ENCODE data around the gene TSPOAP1. TPM values are rescaled to one million over a fixed set of nuclear protein-coding genes. Genes with fewer than 3 reads are reported as not detected.

Gene TSPOAP1
- total RNA-seq, 4 donors from 2014 or later, result 0.59 to 43.7 (median 32.4) TPM

GRCh38 chr17:58304750-58305486 is 23.7 kb downstream of the TSPOAP1 start:
- Histone ChIP-seq H3K9me3 (no peaks in the 10 kb centered on the region), H3K36me3 (no peaks in the 10 kb centered on the region), H3K27me3 (no peaks in the 10 kb centered on the region), H3K4me1 (no peaks in the 10 kb centered on the region), H3K4me3 (no peak overlapping the region), H3K27ac (no peak overlapping the region)
- peak in 1 of 2 donors; percentile 10 for DNase-seq
- TF ChIP-seq POLR2A (IDR thresholded peaks at IDR 0.05), result no peak
- TF ChIP-seq, protein P1, sequence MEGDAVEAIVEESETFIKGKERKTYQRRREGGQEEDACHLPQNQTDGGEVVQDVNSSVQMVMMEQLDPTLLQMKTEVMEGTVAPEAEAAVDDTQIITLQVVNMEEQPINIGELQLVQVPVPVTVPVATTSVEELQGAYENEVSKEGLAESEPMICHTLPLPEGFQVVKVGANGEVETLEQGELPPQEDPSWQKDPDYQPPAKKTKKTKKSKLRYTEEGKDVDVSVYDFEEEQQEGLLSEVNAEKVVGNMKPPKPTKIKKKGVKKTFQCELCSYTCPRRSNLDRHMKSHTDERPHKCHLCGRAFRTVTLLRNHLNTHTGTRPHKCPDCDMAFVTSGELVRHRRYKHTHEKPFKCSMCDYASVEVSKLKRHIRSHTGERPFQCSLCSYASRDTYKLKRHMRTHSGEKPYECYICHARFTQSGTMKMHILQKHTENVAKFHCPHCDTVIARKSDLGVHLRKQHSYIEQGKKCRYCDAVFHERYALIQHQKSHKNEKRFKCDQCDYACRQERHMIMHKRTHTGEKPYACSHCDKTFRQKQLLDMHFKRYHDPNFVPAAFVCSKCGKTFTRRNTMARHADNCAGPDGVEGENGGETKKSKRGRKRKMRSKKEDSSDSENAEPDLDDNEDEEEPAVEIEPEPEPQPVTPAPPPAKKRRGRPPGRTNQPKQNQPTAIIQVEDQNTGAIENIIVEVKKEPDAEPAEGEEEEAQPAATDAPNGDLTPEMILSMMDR (IDR thresholded peaks at IDR 0.05), result no peak
- intact Hi-C loops (cut with DNase I; ENCODE audit: low total_unique reads), result no loop called here

DNA sequence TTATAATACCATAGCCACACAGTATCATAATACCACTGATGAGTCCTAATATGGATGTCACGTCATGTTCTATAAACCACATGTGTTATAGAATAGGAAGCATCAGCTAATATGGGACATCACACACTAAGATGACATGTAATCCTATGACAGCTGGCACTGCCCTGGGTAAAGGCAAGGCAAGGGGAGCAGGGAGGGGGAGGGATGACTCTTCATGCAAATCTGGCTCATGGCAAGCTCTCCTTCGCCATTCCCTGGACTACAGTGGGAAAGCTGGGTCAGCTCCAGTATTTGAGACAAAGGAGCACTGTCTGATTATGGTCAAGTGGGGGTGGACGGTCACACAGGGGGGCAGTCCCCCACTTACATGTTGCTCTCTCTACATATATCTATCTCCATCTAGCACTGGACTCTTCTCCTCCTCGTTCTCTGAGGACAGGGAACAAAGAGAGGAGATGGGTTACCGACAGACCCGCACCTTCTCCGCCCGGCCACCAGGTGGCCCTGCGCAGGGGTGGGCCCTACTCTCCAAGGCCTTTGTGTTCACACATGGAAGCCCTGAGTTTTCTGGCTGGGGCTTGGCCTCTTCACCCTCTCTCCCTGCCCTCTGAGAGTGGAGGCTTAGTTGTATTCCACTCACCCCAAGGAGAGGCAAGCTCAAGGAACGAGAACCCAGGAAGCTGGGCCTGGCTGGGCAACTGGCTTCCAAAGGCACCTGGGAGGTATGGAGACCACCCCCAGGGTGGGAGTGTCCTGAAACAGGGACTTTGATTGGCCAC is 24.4 kb downstream of the TSPOAP1 start:
- DNase-seq, result peak in 1 of 2 donors; percentile 18
- H3K4me3 ChIP-seq, result no peak overlapping the region

GRCh38 chr17:58302919-58303585 is 25.5 kb downstream of the TSPOAP1 start:
- intact Hi-C loops (cut with DNase I; ENCODE audit: low total_unique reads), result no loop called here
- H3K9me3 ChIP-seq, result no peaks in the 10 kb centered on the region
- H3K4me1 ChIP-seq, result no peaks in the 10 kb centered on the region
- peak in 1 of 2 donors; percentile 8 for DNase-seq
- no peaks in the 10 kb centered on the region for H3K36me3 ChIP-seq
- no peak overlapping the region for H3K4me3 ChIP-seq
- TF ChIP-seq, protein P1 (IDR thresholded peaks at IDR 0.05), result no peak
- no peak for TF ChIP-seq POLR2A (IDR thresholded peaks at IDR 0.05)
- H3K27ac ChIP-seq, result no peak overlapping the region
- no peaks in the 10 kb centered on the region for H3K27me3 ChIP-seq

More for the DNA sequence above, 24.4 kb downstream of the TSPOAP1 start:
- intact Hi-C loops (cut with DNase I; ENCODE audit: low total_unique reads), result no loop called here
- no peak overlapping the region for H3K27ac ChIP-seq
- H3K9me3 ChIP-seq, result no peaks in the 10 kb centered on the region
- no peaks in the 10 kb centered on the region for H3K27me3 ChIP-seq
- no peaks in the 10 kb centered on the region for H3K4me1 ChIP-seq
- no peaks in the 10 kb centered on the region for H3K36me3 ChIP-seq
- TF ChIP-seq, protein P1 (IDR thresholded peaks at IDR 0.05), result peak in 3 of 4 experiments; percentile 21 to 46 (median 40)
- no peak for TF ChIP-seq POLR2A (IDR thresholded peaks at IDR 0.05)

DNA sequence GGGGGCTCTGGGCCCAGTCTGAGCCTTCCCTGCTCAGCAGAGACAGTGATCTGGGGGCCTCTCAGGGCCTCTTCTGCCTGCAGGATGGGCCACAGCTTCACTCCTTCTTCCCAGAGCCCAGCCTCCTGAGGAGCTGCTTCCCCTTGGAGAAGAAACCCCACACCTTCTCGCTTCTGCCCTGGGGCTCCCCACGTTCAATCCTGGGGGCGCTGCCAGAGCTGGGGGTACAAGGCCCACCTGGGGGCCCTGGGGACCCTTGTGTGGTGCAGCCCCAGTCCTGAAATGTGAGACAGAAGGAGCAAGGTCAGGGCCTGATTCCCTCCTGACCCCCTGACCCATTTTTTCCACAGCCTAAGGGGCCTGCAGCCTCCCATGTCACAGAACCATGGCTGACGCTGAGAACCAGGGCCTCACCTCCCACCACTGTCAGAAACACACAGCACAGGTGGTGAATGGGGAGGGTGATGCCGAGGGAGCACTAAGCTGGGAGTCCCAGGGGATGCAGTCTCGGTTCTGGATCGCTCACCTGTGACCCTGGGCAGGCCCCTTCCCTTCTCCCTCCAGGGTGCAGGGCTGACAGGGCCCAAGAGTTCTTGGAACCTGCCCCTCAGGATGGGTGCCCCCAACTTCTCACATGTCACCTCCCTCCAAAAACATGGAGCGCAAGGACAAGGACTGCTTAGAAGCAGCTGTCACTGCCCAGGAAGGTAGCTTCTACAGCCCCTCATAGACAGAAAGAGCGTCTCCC is 26.2 kb downstream of the TSPOAP1 start:
- Histone ChIP-seq H3K4me3 (no peak overlapping the region), H3K27me3 (no peaks in the 10 kb centered on the region), H3K4me1 (no peaks in the 10 kb centered on the region), H3K36me3 (no peaks in the 10 kb centered on the region), H3K9me3 (no peaks in the 10 kb centered on the region), H3K27ac (no peak overlapping the region)
- no peak for DNase-seq
- intact Hi-C loops (cut with DNase I; ENCODE audit: low total_unique reads), result no loop called here
- no peak for TF ChIP-seq POLR2A (IDR thresholded peaks at IDR 0.05)
- TF ChIP-seq, protein P1 (IDR thresholded peaks at IDR 0.05), result no peak

Measured in uterus (tissue), 4 donors.